GM12874 (cell line): Measurements from ENCODE around the gene CCDC182.

Experiments
- CTCF ChIP-seq: IDR thresholded peaks from 2 replicates; pipeline ENCODE4 v1.5.1; 2011; ENCODE audit warnings: low read depth, mild to moderate bottlenecking, control low read depth, low read length, moderate library complexity; ENCODE audit not compliant: insufficient read depth

The CCDC182 gene

DNA sequence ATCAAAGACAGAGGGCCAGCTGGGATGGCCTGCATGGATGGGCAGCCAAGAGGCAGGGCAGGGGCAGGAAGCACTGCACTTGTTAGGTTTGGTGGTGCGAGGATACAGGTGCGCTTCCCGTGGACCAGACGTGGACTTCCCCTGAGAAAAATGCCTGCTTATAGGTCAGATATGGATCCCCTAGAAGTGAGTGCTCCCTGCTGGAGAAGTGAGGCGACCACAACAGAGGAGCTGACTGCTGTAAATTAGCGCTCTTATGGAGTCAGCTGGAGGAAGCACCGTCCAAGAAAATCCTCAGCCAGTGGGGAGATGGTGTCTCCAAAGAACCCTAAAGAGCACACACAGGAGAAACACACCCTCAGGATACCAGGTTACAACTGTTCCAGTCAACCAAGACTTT is 27.7 kb upstream of the CCDC182 start:
- TF ChIP-seq CTCF = no peak

GRCh38 chr17:57767561-57767960 is 22.5 kb upstream of the CCDC182 start:
- no peak for TF ChIP-seq CTCF

DNA sequence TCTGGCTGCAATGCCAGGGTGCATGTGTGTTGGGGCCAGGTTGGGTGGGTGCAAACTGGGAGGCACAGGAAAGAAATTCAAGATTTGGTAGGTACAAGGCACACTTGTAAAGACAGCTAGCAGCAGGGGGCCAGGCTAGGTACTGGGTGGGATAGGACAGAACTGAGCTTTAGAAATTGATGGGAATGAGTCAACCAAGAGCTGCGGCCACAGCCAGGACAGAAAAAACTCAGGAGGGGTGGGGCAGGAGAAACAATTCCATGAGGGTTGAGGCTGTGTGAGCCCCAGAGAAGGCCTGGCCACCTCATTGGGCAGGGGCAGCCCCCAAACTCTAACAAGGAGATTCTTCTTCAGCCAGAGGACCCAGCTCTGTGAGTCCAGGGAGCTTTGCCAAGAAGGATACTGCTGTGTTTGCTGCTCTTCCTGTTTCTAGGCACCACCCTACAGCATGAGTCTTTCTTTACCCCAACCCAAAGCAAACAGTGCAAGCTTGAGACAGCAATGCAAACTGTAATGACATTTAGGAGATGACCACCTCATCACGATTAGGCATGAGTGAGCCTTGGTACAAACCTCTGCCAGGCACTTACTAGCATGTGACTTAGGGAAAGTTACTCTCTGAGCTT is 21.3 kb upstream of the CCDC182 start:
- no peak for TF ChIP-seq CTCF

- no peak for TF ChIP-seq CTCF
Observed at GRCh38 chr17:57762452-57763395, 17.6 kb upstream of the CCDC182 start.

- no peak for TF ChIP-seq CTCF
Observed at GRCh38 chr17:57761887-57762286, 16.8 kb upstream of the CCDC182 start.

DNA sequence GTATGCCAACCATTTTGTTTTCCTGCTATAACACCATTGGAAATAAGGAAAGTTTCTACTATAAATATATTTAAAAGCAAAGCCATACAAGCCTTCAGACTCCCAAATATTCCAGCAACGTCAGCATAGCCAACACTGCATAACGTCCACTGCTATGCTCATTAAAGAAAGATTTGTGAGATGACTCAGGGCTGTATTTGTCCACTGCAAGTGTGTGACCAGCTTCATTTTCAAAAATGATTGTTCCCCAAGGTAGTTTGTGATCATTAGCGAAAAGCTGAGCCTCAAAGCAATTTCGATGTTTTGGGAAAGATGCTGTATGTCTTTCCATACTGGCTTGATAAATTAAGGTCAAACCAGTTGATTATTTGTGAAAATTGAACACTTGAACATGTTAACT is 14.9 kb upstream of the CCDC182 start:
- TF ChIP-seq CTCF = no peak

DNA sequence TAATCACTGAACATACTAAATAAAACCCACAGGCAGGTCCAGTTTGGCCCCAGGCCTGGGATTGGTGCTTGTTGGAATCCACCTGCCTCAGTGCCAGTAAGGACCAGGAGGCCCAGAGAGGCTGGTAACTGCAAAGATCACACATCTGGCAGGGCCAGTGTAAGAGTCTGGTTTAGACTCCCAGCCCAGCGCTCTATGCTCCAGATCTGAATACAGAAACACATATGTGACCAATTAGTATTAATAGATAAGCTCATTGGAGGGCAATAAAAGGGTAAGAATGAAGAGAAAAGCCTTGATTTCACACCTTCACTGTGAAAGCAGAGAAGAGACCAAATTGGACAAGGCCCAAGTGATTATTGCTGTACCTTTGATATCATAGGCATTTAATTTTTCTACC is 13.6 kb upstream of the CCDC182 start:
- no peak for TF ChIP-seq CTCF
